Measurements from ENCODE around the gene DISP1.

Gene DISP1

GRCh38 chr1:222777463-222777862 lies 37.4 kb upstream of the DISP1 start:
- no peak for TF ChIP-seq ZFX (IDR thresholded peaks at IDR 0.05; ENCODE audit: borderline replicate concordance)
- TF ChIP-seq CTCF (IDR thresholded peaks at IDR 0.05): no peak
- peak overlapping the region; percentile 4 for H3K27ac ChIP-seq

- TF ChIP-seq CTCF (IDR thresholded peaks at IDR 0.05) (no peak), ZFX (IDR thresholded peaks at IDR 0.05; ENCODE audit: borderline replicate concordance) (no peak)
- H3K27ac ChIP-seq: peak overlapping the region; percentile 4
Measured at GRCh38 chr1:222777977-222778376, 36.9 kb upstream of the DISP1 start.

GRCh38 chr1:222781251-222781650 lies 33.6 kb upstream of the DISP1 start:
- TF ChIP-seq CTCF (IDR thresholded peaks at IDR 0.05) (no peak), ZFX (IDR thresholded peaks at IDR 0.05; ENCODE audit: borderline replicate concordance) (no peak)
- H3K27ac ChIP-seq: no peak overlapping the region

- TF ChIP-seq ZFX (IDR thresholded peaks at IDR 0.05; ENCODE audit: borderline replicate concordance): no peak
- TF ChIP-seq CTCF (IDR thresholded peaks at IDR 0.05): no peak
- H3K27ac ChIP-seq: no peak overlapping the region
Measured at GRCh38 chr1:222783051-222783450, 31.8 kb upstream of the DISP1 start.

GRCh38 chr1:222784371-222784770 lies 30.5 kb upstream of the DISP1 start:
- TF ChIP-seq CTCF (IDR thresholded peaks at IDR 0.05): no peak
- TF ChIP-seq ZFX (IDR thresholded peaks at IDR 0.05; ENCODE audit: borderline replicate concordance): no peak
- no peak overlapping the region for H3K27ac ChIP-seq

GRCh38 chr1:222784916-222785315 lies 29.9 kb upstream of the DISP1 start:
- TF ChIP-seq ZFX (IDR thresholded peaks at IDR 0.05; ENCODE audit: borderline replicate concordance) (no peak), CTCF (IDR thresholded peaks at IDR 0.05) (no peak)
- no peak overlapping the region for H3K27ac ChIP-seq

GRCh38 chr1:222785529-222785928 lies 29.3 kb upstream of the DISP1 start:
- TF ChIP-seq CTCF (IDR thresholded peaks at IDR 0.05) (no peak), ZFX (IDR thresholded peaks at IDR 0.05; ENCODE audit: borderline replicate concordance) (no peak)
- H3K27ac ChIP-seq: no peak overlapping the region

Measured in 22Rv1 (cell line).